Hepatocyte (in vitro differentiated cells): Measurements from ENCODE around the gene ENTPD3. TPM values are rescaled to one million over a fixed set of nuclear protein-coding genes. Genes with fewer than 3 reads are reported as not detected.

Source experiments
- DNase-seq: peaks from one replicate; pipeline ENCODE4 v3.0.0-alpha.2; 2016; ENCODE audit warnings: low spot score
- H2AFZ ChIP-seq: fragments of 200-600 bp; sonication (generic); 2 replicates; pipeline ENCODE4 v1.6.0; 2016; ENCODE audit warnings: antibody characterized with exemption, mild to moderate bottlenecking
- H3K27ac ChIP-seq: fragments of 200-600 bp; sonication (generic); 2 replicates; pipeline ENCODE4 v1.5.1; 2016; ENCODE audit warnings: mild to moderate bottlenecking
- H3K27me3 ChIP-seq: fragments of 200-600 bp; sonication (generic); 2 replicates; pipeline ENCODE4 v1.6.1; 2016
- H3K36me3 ChIP-seq: fragments of 200-600 bp; sonication (generic); replicated peaks from 2 replicates; pipeline ENCODE4 v1.5.1; 2016; ENCODE audit warnings: low read depth; ENCODE audit not compliant: insufficient read depth
- H3K4me1 ChIP-seq: fragments of 200-600 bp; sonication (generic); 2 replicates; pipeline ENCODE4 v1.5.1; 2016; ENCODE audit warnings: mild to moderate bottlenecking, moderate library complexity; ENCODE audit not compliant: insufficient read depth
- H3K4me2 ChIP-seq: fragments of 200-600 bp; sonication (generic); 2 replicates; pipeline ENCODE4 v1.6.0; 2016
- H3K4me3 ChIP-seq: fragments of 200-600 bp; sonication (generic); 2 replicates; pipeline ENCODE4 v1.5.1; 2016; ENCODE audit warnings: mild to moderate bottlenecking
- H3K79me2 ChIP-seq: fragments of 200-600 bp; sonication (generic); 2 replicates; pipeline ENCODE4 v1.6.0; 2017; ENCODE audit warnings: mild to moderate bottlenecking
- H3K9me2 ChIP-seq: fragments of 200-600 bp; sonication (generic); replicated peaks from 2 replicates; pipeline ENCODE4 v1.6.0; 2017; ENCODE audit warnings: mild to moderate bottlenecking; ENCODE audit not compliant: insufficient read depth
- H3K9me3 ChIP-seq: fragments of 200-600 bp; sonication (generic); 2 replicates; pipeline ENCODE4 v1.5.1; 2016; ENCODE audit warnings: low read depth, mild to moderate bottlenecking
- H4K20me1 ChIP-seq: fragments of 200-600 bp; sonication (generic); 2 replicates; pipeline ENCODE4 v1.6.0; 2016; ENCODE audit warnings: mild to moderate bottlenecking; ENCODE audit not compliant: insufficient read depth, poor library complexity, severe bottlenecking
- CTCF ChIP-seq: fragments of 200-600 bp; sonication (generic); IDR thresholded peaks from 2 replicates; pipeline ENCODE4 v1.5.1; 2016; ENCODE audit warnings: antibody characterized with exemption, mild to moderate bottlenecking; ENCODE audit not compliant: poor library complexity
- EZH2 ChIP-seq: fragments of 200-600 bp; sonication (generic); IDR thresholded peaks from 2 replicates; pipeline ENCODE4 v1.6.1; 2016; ENCODE audit warnings: antibody characterized with exemption, mild to moderate bottlenecking, borderline replicate concordance
- EZH2phosphoT487 ChIP-seq: fragments of 200-600 bp; sonication (generic); IDR thresholded peaks from one replicate; pipeline ENCODE4 v1.6.1; 2018; ENCODE audit warnings: antibody characterized with exemption, mild to moderate bottlenecking, low read depth, moderate library complexity; ENCODE audit not compliant: unreplicated experiment, severe bottlenecking
- WGBS: methylation state at CpG from one replicate; pipeline ENCODE4 v1.1.6; 2016; ENCODE audit warnings: low lambda C conversion rate; ENCODE audit errors: missing lambda C conversion rate; 5-methylcytosine and 5-hydroxymethylcytosine counted together
- polyA plus RNA-seq: library from polyadenylated mRNA; unstranded; fragments of >200 nt; fragmentation: Nextera tagmentation; extraction: Ambion mirVana; gene quantifications from 2 replicates; pipeline ENCODE4 v1.2.1, GENCODE V29; 2016
- total RNA-seq: library from RNA; depleted of rRNA; stranded (reverse); fragments of >200 nt; gene quantifications from 2 replicates; pipeline ENCODE4 v1.2.3, GENCODE V29; 2014

ENTPD3 gene
- total and polyA plus RNA-seq, 2 experiments from 2014 or later = 1.7 to 2.4 TPM

GRCh38 chr3:40453933-40454332 is 66.9 kb downstream of the ENTPD3 start:
- Histone ChIP-seq H3K4me1 (peaks cover 25% of the 10 kb centered on the region), H3K9me3 (no peaks in the 10 kb centered on the region), H4K20me1 (peaks cover 12% of the 10 kb centered on the region), H3K27ac (peak overlapping the region; percentile 69), H3K9me2 (no peaks in the 10 kb centered on the region), H3K79me2 (peaks cover 20% of the 10 kb centered on the region), H2AFZ (peak overlapping the region; percentile 46), H3K27me3 (no peaks in the 10 kb centered on the region), H3K4me3 (peak overlapping the region; percentile 15), H3K36me3 (no peaks in the 10 kb centered on the region), H3K4me2 (peak overlapping the region; percentile 74)
- DNase-seq = no peak
- TF ChIP-seq EZH2phosphoT487 = no peak
- no peak for TF ChIP-seq EZH2
- TF ChIP-seq CTCF = no peak
- WGBS = 40% methylated on average over 6 of the region's 6 CpGs

GRCh38 chr3:40455328-40455727 is 68.3 kb downstream of the ENTPD3 start:
- H3K4me3 ChIP-seq = no peak overlapping the region
- H3K9me3 ChIP-seq = no peaks in the 10 kb centered on the region
- H3K9me2 ChIP-seq = no peaks in the 10 kb centered on the region
- no peak overlapping the region for H2AFZ ChIP-seq
- TF ChIP-seq CTCF (no peak), EZH2 (no peak), EZH2phosphoT487 (no peak)
- DNase-seq = no peak
- H4K20me1 ChIP-seq = peaks cover 21% of the 10 kb centered on the region
- H3K4me2 ChIP-seq = no peak overlapping the region
- no peaks in the 10 kb centered on the region for H3K36me3 ChIP-seq
- H3K27ac ChIP-seq = no peak overlapping the region
- 89% methylated on average over 4 of the region's 4 CpGs for WGBS
- H3K79me2 ChIP-seq = peaks cover 31% of the 10 kb centered on the region
- H3K4me1 ChIP-seq = peaks cover 27% of the 10 kb centered on the region
- H3K27me3 ChIP-seq = no peaks in the 10 kb centered on the region

- peak overlapping the region; percentile 86 for H3K27ac ChIP-seq
- peak overlapping the region; percentile 25 for H3K4me3 ChIP-seq
- H3K27me3 ChIP-seq = no peaks in the 10 kb centered on the region
- TF ChIP-seq CTCF = no peak
- TF ChIP-seq EZH2 = no peak
- no peak for TF ChIP-seq EZH2phosphoT487
- 75% methylated on average over 26 of the region's 29 CpGs for WGBS
- H3K4me1 ChIP-seq = peaks cover 27% of the 10 kb centered on the region
- H3K36me3 ChIP-seq = no peaks in the 10 kb centered on the region
- no peaks in the 10 kb centered on the region for H3K9me3 ChIP-seq
- H2AFZ ChIP-seq = peak overlapping the region; percentile 52
- DNase-seq = no peak
- peaks cover 31% of the 10 kb centered on the region for H4K20me1 ChIP-seq
- H3K79me2 ChIP-seq = peaks cover 36% of the 10 kb centered on the region
- H3K4me2 ChIP-seq = peak overlapping the region; percentile 77
- H3K9me2 ChIP-seq = no peaks in the 10 kb centered on the region
These were observed 69.4 kb downstream of the ENTPD3 start for GRCh38 chr3:40456279-40456939.
